ENCODE measurements around the gene KPNA1.
"Not testable (repeated sequence)": the region's sequence is repeated elsewhere in the genome, so short reads cannot be mapped to it uniquely, and the experiment has no call there.

KPNA1 gene

GRCh38 chr3:122451371-122451770, 63.4 kb downstream of the KPNA1 start:
- Mint-ChIP-seq H3K27ac (no peak overlapping the region), H3K4me3 (no peak overlapping the region), H3K27me3 (ENCODE audit: low read depth, poor library complexity) (peaks cover under 1% of the 10 kb centered on the region), H3K36me3 (ENCODE audit: low read depth) (peaks cover 79% of the 10 kb centered on the region), H3K9me3 (peaks cover 28% of the 10 kb centered on the region), H3K4me1 (no peaks in the 10 kb centered on the region)
- DNase-seq, result no peak
- TF ChIP-seq, protein P1, sequence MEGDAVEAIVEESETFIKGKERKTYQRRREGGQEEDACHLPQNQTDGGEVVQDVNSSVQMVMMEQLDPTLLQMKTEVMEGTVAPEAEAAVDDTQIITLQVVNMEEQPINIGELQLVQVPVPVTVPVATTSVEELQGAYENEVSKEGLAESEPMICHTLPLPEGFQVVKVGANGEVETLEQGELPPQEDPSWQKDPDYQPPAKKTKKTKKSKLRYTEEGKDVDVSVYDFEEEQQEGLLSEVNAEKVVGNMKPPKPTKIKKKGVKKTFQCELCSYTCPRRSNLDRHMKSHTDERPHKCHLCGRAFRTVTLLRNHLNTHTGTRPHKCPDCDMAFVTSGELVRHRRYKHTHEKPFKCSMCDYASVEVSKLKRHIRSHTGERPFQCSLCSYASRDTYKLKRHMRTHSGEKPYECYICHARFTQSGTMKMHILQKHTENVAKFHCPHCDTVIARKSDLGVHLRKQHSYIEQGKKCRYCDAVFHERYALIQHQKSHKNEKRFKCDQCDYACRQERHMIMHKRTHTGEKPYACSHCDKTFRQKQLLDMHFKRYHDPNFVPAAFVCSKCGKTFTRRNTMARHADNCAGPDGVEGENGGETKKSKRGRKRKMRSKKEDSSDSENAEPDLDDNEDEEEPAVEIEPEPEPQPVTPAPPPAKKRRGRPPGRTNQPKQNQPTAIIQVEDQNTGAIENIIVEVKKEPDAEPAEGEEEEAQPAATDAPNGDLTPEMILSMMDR (IDR thresholded peaks at IDR 0.05), result no peak

GRCh38 chr3:122448218-122448617, 66.5 kb downstream of the KPNA1 start:
- DNase-seq; H3K4me1 Mint-ChIP-seq; H3K4me3 Mint-ChIP-seq; H3K27me3 Mint-ChIP-seq (ENCODE audit: low read depth, poor library complexity); H3K27ac Mint-ChIP-seq: not testable (repeated sequence)
- Mint-ChIP-seq H3K9me3 (peaks cover 59% of the 10 kb centered on the region), H3K36me3 (ENCODE audit: low read depth) (peaks cover 90% of the 10 kb centered on the region)

GRCh38 chr3:122444491-122444887, 70.2 kb downstream of the KPNA1 start:
- Mint-ChIP-seq H3K9me3 (peaks cover 59% of the 10 kb centered on the region), H3K4me1 (peaks cover 11% of the 10 kb centered on the region), H3K36me3 (ENCODE audit: low read depth) (peaks cover 96% of the 10 kb centered on the region)
- H3K27me3 Mint-ChIP-seq (ENCODE audit: low read depth, poor library complexity); H3K4me3 Mint-ChIP-seq; DNase-seq; H3K27ac Mint-ChIP-seq: not testable (repeated sequence)

DNA sequence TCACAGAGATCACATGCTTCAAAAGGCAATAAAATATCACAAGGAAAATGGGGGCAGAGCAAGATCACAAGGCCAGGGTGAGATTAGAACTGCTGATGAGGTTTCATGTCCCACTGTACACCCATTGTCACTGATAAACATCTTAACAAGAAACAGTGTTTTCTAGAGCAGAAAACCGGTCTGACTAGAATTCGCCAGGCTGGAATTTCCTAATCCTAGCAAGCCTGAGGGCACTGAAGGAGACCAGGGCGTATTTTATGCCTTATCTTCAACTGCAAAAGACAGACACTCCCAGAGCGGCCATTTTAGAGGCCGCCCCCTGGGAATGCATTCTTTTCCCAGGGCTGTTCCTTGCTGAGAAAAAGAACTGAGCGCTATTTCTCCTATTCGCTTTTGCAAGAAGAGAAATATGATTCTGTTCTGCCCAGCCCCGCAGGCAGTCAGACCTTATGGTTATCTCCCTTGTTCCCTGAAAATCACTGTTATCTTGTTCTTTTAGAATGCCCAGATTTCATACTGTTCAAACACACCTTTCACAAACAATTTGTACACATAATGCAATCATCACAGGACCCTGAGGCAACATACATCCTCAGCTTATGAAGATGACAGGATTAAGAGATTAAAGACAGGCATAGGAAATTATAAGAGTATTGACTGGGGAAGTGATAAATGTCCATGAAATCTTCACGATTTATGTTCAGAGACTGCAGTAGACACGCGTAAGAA, 70.8 kb downstream of the KPNA1 start:
- peaks cover 11% of the 10 kb centered on the region for H3K4me1 Mint-ChIP-seq
- not testable (repeated sequence) for DNase-seq; H3K4me3 Mint-ChIP-seq; H3K27ac Mint-ChIP-seq; H3K27me3 Mint-ChIP-seq (ENCODE audit: low read depth, poor library complexity)
- peaks cover 56% of the 10 kb centered on the region for H3K9me3 Mint-ChIP-seq
- peaks cover 96% of the 10 kb centered on the region for H3K36me3 Mint-ChIP-seq (ENCODE audit: low read depth)

DNA sequence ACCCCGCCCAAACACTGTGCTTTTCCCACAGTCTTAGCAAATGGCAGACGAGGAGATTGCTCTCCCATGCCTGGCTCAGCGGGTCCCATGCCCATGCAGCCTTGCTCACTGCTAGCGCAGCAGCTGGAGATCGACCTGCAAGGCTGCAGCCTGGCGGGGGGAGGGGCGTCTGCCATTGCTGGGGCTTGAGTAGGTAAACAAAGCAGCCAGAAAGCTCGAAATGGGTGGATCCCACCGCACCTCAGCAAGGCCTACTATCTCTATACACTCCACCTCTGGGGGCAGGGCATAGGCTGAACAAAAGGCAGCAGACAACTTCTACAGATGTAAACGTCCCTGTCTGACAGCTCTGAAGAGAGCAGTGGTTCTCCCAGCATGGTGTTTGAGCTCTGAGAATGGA, 71.6 kb downstream of the KPNA1 start:
- H3K4me1 Mint-ChIP-seq, result peaks cover 11% of the 10 kb centered on the region
- peaks cover 2% of the 10 kb centered on the region for H3K27me3 Mint-ChIP-seq (ENCODE audit: low read depth, poor library complexity)
- H3K9me3 Mint-ChIP-seq, result peaks cover 49% of the 10 kb centered on the region
- TF ChIP-seq, protein P1 (IDR thresholded peaks at IDR 0.05), result no peak
- no peak for DNase-seq
- no peak overlapping the region for H3K4me3 Mint-ChIP-seq
- no peak overlapping the region for H3K27ac Mint-ChIP-seq
- H3K36me3 Mint-ChIP-seq (ENCODE audit: low read depth), result peaks cover 96% of the 10 kb centered on the region

GRCh38 chr3:122435950-122436349, 78.8 kb downstream of the KPNA1 start:
- Mint-ChIP-seq H3K27ac (no peak overlapping the region), H3K4me1 (no peaks in the 10 kb centered on the region), H3K4me3 (no peak overlapping the region), H3K9me3 (peaks cover 22% of the 10 kb centered on the region), H3K27me3 (ENCODE audit: low read depth, poor library complexity) (no peaks in the 10 kb centered on the region), H3K36me3 (ENCODE audit: low read depth) (peaks cover 87% of the 10 kb centered on the region)
- TF ChIP-seq, protein P1 (IDR thresholded peaks at IDR 0.05), result no peak
- DNase-seq, result no peak

GRCh38 chr3:122430371-122430770, 84.4 kb downstream of the KPNA1 start:
- no peak overlapping the region for H3K4me3 Mint-ChIP-seq
- no peak for DNase-seq
- H3K9me3 Mint-ChIP-seq, result no peaks in the 10 kb centered on the region
- H3K27ac Mint-ChIP-seq, result no peak overlapping the region
- H3K36me3 Mint-ChIP-seq (ENCODE audit: low read depth), result peaks cover 85% of the 10 kb centered on the region
- TF ChIP-seq, protein P1 (IDR thresholded peaks at IDR 0.05), result no peak
- no peaks in the 10 kb centered on the region for H3K27me3 Mint-ChIP-seq (ENCODE audit: low read depth, poor library complexity)
- no peaks in the 10 kb centered on the region for H3K4me1 Mint-ChIP-seq
